COR-L47 (cell line): ENCODE results near the gene LTF.
"Not testable (repeated sequence)": the region's sequence is repeated elsewhere in the genome, so short reads cannot be mapped to it uniquely, and the experiment has no call there.

Experiments
- DNase-seq: peaks from one replicate; lab custom pipeline; 2025; lab: John Stamatoyannopoulos, UW

LTF gene

DNA sequence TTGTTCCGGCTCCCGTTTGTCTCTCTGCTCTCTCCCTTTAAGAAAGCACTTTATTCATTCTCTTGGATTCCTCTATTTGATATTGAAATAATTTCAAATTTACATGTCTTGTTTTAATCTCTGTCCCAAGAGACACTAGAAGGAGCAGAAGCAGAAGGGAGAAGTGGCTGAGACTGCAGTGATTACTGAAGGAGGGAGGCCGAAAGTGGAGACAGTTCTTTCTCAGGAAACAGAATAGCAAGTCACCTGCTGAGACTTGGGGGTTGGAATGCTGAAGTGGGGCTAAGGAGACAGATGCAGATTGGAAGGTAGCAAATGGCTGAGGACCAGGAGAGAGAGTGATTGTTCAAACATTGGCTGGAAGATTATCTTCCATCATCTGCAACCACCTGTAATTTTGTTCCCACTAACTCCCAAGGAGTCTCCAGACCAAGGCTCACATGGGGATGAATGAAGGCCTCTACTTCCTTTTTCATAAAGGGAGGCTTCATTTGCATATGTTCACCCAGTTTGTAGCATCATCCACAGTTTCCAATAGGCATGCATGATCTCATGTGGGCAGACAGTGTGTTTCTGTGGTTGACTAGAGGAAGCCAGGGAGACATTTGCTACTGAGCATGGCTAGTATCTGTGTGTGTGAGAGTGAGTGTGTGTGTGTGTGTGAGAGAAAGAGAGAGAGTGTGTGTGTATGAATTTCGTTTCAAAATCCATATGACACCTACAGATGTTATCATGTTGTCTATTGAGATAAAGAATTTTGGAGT, 24.0 kb downstream of the LTF start:
- no peak for DNase-seq

DNA sequence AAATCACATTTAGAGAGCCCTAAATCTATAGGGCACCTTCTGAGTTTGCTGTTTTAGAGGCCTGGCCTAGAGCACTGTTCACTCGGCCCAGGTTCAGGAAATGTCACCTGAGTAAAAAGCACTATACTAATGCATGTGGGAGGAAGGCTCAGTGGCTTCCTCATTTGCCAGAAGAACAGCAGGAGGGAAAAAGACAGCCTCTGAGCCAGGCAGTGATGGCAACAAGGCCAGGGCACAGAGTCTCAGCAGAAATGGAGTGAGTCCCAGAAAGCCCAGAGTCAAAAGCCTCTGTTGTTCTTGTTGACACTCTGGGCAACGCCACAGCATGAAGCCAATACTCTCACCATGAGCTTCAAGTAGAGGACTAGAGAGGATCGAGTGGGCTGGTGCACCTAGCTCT, 25.9 kb downstream of the LTF start:
- no peak for DNase-seq

DNA sequence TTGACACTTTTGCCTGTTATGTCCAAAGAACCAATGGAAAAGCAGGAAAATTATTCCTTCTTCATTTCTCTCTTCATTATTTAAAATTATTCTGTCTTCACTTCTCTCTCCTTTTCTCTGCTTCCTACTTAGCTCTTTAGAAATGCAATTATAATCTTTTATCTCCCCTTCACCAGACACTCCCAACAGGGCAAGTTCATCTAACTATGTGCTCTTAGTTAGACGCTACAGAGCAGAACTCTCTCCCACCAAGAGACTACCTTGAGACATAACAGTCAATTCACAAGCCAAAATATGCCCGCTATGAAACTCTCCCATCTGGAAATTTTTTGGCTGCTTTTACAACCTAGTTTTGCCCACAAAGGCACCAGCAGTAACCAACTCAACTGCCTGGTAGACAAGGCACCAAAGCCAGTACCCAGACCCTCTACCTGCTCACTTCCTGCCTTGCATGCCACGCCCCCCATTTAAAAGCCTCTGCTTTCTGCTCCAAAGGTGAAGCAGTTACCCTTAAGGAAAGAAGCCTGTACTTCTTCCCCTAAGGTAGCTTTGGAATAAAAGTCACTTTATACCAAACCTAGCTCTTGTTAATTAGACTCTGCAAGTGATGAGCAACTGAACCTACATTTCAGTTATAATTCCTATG, 29.5 kb downstream of the LTF start:
- no peak for DNase-seq

DNA sequence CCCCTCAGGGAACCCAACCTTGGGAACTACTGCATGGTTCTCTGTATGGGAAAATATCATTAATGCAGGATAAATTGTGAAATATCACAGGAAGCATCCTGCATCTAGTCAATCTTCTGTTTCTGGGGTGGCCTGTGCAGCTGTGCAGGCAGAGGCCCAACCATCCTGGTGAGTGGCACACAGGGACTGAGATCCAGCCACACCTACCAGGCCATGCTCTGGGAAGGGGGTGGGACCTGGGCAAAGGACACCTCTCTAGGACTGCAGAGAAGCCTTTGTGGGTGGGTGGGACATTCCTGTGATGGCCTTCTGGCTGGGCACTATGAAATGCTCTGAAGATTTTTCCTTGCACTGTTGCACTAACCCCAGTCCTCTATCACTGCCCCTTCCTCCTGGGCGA, 30.9 kb downstream of the LTF start:
- no peak for DNase-seq

DNA sequence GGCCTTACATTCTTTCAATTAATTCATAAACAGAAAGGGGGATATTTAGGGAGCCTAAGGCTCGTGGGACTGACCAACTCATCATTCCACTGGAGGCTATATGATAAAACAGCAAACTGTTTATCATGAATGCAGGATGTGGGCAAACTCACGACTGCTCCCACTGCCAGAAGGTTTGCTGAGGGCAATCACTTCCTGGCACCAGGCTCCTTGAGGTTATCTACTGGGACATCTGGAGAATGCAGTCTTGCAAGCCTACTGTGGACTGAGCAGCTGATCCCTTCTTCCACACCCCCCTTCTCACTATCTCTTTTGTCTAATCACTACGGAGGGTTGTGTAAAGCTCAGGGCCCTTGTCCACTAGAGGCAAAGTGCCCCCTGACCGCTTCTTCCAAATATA, 31.6 kb downstream of the LTF start:
- not testable (repeated sequence) for DNase-seq

DNA sequence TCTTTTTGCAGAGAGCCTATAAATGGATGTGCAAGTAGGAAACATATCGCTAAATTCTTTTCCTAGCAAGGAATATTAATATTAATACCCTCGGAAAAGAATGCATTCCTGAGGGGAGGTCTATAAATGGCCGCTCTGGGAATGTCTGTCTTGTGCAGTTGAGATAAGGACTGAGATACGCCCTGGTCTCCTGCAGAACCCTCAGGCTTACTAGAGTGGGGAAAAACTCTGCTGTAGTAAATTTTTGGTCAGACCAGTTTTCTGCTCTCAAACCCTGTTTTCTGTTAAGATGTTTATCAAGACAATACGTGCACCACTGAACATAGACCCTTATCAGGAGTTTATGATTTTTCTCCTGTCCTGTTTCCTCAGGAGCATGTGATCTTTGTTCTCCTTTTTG, 32.8 kb downstream of the LTF start:
- DNase-seq, result not testable (repeated sequence)

DNA sequence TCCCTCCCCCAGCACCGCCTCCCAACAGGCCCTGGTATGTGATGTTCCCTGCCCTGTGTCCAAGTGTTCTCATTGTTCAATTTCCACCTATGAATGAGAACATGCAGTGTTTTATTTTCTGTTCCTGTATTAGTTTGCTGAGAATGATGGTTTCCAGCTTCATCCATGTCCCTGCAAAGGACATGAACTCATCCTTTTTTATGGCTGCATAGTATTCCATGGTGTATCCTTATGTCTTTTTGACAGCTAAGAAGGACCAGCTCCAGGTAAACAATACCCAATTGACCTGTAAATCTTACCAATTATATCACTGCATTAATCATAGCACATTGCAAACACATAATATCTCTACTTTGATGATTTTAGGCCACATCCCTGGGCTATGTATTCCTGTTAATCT, 33.8 kb downstream of the LTF start:
- not testable (repeated sequence) for DNase-seq

DNA sequence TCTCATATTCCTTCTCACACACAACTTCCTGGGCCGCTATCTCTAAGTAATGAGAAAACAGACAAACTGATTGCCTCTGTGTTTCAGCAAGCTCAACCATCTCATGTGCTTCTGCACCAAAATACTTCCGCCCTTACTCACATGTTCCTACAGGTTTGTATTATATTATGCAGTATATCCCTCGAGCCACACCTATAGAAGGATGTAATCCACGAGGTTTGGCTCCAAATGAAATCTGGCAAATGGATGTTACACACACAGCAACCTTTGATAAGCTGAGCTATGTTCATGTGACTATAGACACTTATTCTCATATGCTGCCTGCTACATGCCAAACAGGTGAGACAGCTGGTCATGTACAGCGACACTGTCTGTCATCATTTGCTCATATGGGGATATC, 35.0 kb downstream of the LTF start:
- DNase-seq, result no peak

DNA sequence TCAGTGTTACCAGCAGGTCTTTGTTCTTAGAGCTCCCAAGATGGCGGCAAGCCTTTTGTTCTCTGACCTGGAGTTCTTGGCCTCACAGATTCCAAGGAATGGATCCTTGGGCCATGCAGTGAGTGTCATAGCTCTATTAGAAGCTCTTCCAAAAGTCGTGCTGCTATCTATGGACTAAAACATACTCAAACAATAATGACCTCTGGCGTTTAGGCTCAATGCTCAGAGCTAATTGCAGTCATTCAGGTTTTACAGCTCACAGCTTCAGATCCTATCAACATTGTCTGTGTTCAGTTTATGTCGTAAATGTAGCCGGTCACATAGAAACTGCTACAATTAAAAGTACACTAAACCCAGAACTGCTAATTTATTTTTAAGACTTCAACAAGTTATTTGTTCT, 35.5 kb downstream of the LTF start:
- no peak for DNase-seq

DNA sequence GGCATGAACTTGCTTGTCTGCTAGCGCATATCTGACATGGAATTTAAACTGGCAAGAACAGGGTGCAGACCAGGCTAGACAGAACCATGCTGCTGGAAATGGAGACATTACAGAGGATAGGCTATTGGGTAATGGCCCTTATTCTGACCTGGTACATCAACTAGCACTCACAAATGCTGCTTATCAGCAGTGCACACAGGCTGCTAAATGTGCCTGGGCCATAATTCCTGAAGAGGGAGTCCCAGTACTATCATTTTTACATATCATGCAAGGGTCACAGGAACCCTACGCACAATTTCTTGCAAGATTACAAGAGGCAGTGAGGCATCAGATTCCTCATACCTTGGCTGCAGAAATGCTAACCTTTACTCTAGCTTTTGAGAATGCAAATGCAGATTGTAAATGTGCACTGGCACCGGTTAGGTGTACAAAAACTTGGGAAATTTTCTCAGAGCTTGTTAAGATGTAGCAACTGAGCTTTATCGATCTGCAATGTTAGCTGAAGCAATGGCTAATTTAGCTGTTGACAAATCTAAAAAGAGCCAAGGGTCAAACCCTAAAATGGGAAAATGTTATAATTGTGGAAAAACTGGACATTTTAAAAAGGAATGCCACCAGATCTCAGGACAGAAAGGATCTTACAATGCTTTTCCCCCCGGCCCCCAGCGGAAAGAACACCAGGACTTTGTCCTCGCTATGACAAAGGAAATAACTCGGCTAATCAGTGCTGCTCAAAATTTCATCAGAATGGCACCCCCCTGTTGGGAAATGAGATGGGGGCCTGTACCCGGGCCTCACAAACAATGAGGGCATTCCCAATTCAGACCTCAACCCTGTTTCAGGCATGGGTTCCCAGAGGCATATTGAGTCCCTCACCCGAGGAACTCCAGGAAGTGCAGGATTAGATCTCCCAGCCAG, 36.5 kb downstream of the LTF start:
- no peak for DNase-seq

DNA sequence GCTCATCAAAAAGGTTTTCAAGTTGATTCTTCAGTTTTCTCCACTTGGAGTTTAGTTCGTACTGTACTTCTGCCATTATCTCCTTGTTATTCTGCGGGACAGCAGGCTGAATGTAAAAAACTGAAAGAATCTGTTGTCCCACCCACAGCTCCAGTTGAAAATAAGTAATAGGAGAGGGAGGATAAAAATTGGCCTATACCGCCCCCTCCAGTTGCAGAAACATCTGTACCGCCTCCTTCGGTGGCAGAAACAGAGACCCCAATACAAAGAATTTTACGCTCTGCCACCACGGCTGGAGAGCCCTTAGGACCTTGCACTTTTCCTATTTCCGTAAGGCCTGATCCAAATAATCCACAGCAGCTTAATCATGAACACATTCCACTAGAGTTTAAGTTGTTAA, 37.3 kb downstream of the LTF start:
- DNase-seq, result not testable (repeated sequence)

DNA sequence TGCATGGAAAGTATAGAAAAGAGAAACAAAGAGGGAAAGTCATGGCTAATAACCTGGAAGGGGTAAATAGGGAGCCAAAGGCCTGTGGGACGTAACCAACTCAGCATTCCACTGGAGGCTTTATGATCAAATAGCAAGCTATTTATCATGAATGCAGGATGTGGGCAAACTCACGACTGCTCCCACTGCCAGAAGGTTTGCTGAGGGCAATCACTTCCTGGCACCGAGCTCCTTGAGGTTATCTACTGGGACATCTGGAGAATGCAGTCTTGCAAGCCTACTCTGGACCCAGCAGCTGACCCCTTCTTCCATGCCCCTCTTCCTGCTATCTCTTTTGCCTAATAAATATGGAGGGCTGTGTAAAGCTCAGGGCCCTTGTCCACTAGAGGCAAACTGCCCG, 38.2 kb downstream of the LTF start:
- DNase-seq, result not testable (repeated sequence)

DNA sequence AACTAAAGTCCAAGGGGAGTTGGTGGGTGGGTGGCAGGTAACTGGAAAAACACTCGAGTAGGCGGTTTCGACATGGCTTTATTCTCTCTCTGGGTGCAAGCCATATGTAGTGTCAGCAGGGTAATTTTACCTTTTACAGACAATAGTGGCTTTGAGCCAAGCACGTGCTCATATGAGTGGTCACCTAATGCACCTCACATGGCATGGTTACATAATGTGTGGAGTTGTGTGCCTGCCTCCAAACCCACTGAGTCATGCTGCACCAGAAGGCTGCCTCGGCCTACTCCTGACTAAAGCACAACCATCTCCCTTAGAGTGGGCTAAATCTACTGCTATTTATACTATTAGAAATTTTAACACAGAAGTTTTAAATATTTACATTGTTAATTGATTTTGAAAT, 41.1 kb downstream of the LTF start:
- DNase-seq, result no peak

DNA sequence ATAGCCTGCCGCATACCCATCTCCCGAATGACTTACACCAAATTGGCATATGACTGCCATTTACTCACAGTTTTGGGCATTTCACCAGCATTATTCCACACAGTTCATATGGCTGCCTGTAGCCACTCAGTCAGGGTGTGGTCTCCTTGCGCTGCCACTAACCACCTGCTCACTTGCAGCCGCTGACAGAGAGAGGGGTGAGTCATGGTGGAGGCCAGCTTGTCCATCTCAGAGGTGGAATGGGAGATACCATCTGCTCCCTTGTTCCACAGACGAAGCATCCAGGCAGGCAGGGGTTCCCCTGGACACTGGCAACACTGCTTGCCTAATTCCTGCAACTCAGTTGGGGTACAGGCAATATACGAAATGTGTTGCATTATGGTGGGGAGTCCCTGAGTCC, 42.1 kb downstream of the LTF start:
- no peak for DNase-seq

DNA sequence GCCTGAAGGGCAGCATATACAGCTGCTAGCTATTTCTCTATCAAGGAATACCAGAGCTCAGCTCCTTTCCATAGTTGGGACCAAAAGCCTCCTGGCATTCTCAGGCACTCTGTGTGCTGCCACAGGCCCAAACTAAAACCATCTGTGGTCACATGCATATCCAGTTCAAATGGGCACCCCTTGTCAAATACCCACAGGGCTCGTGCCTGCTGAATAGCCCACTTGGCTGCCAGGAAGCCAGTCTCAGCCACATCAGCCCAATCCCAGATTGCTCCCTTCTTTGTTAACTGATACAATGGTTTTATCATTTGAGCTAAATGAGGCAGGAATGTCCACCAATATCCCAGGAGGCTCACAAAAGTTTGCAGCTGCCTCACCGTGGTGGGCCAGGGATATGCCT, 43.8 kb downstream of the LTF start:
- no peak for DNase-seq

DNA sequence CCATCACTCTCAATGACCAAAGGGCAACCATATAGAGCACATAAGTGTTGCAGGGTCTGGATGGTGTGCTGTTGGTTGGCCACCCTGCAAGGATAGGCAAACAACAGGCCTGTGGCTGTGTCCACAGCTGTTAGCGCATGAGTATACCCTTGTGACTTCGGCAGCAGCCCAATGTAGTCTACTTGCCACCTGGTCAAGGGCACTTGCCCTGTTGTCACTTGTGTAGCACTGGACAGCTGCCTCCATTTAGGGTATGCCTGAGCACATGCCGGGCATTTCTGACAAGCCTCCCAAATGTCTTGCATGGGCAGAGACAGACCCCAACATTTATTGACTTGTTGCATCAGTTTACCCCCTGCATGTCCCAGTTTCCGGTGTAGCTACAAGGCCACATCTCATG, 44.9 kb downstream of the LTF start:
- no peak for DNase-seq

DNA sequence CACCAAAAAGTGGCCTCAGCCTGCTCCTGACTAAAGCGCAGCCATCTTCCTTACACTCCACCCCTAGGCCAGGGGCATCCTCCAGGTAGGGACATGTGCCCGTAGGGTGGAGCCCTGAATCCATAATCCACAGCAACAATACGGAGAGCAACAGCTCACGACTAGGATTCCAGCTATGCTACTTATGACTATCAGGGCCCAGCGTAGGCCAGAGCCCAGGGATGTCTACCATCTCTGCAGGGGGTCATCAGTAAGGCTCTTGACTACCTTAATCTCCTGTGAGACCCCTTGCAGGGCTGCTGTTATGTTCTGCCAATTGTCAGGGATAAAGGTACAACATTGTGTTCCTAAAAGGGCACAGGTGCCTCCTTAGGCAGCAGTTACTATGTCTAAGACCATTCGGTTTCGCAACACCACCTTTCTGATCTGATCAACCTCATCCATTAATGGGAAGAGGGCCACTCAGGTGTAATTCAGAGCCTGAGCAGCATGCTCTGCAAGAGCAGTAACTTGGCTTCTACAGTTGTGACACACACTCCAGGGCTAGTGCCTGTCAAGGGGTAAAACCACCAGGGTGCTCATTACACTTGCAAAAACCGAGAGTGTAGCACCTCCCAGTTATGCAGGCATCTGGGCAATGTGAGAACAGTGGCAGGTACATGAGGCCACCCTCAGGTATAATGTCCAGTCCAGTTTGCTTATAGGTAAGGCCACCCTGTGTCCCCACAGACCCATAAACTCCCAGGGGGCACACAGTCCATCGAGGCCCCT, 46.7 kb downstream of the LTF start:
- no peak for DNase-seq

DNA sequence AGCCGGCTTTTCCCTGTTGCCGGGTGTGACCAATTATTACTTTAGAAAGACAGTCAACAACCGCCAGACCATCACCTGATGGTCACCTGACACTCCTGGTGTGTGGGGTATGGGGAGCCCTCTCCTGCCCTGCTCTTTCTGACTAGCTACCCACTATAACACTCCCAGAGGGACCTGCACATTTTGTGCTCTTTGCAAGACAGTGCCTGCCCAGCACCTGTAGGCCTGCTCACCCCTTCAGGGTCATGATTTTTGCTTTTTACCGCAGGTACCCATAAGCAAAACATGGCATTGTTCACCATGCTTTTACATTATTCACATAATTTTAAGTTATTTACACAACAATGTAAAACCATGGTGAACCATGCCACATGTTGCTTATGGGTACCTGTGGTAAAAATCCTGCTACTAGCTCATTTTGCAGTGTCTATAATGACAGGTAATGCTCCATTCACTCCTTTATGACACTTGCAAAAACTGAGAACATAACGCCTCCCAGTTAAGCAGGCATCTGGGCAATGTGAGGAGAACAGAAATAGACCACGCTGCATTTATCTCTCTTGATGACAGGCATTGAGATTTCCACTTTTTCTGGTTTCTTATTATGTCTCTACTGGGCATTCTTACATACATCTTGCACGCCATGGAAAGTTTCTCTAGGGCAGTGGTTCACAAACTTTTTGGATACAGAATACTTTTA, 47.7 kb downstream of the LTF start:
- DNase-seq, result peak; percentile 23

DNA sequence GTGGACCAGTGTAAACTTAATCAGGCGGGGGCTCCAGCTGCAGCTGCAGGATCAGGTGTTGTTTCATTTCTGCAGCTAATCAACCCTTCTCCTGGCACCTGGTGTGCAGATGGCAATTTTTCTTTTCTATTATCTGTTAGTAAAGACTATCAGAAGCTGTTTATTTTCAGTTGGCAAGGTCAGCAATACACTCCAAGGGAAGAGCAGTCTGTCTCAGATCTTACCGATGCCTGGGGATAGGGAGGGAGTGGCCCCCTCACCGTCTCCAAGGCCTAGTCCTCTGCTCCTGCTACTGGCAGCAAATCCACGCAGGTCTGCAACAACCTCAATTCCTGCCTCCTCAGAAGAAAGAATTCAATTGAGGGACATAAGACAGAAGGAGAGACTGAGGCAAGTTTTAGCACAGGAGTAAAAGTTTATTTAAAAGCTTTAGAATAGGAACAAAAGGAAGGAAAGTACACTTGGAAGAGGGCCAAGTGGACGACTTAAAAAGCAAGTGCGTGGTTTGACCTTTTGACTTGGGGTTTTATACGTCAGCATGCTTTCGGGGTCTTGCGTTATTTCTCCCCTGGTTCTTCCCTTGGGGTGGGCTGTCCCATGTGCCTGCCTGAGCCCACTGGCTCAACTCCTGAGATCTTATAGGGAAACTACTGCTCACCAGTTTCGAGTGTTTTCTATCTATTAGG, 48.4 kb downstream of the LTF start:
- peak; percentile 81 for DNase-seq

DNA sequence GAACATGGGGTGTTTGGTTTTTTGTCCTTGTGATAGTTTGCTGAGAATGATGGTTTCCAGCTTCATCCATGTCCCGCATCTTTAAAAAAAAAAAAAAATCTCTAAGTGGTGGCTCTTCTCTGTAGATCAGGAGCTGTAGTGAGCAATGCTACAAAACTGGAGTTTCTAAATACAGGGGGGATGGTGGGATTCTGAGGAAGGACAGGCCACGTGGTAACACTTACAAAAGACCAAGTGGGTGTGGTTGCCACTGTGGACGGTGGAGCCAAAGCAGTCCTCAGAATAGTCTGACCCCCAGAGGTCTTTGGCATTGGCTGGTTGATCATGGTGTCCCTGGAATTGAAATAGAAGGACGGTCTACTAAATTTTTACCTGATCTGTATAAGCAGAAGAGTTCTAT, 50.0 kb downstream of the LTF start:
- no peak for DNase-seq

DNA sequence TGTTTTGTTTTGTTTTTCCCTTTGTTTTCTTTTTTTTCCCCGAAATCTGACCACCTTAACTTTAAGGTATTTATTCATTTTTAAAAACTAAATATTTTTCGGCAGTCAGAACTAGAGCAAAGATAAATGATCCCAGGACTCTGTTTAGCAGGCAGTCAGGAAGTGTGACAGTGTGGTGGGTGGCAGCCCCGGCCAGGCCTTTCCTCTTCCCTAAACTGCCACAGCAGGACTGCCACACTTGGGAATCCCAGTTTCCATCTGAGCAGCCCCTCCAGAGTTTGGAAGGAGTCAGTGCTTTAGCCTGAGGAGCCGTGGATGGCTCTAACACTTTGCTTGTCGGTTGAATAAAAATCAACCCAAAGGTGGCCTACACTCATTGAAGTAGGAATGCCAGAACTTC, 50.8 kb downstream of the LTF start:
- no peak for DNase-seq
